ENCODE data around the gene NR1H2.

DNA sequence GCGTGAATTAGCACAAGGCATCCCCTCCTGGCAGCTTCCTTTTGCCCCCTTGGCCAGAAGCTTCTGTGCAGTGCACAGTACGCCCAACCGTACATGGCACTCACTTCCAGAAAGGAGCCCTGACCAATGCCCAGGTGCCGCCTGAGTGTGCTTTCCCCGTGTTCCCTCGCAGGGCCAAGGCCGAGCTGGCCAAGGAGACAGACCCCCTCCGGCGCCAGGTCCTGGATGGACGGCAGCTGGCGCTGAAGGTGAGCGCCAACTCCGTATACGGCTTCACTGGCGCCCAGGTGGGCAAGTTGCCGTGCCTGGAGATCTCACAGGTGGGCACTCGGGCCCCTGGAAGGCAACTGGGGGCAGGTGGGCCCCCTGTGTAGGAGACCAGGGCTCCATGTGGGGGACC lies 33.1 kb downstream of the NR1H2 start:
- TF ChIP-seq POLR2A (IDR thresholded peaks at IDR 0.05; ENCODE audit: low read depth, low read length) (no peak), POLR2AphosphoS5 (IDR thresholded peaks at IDR 0.05; ENCODE audit: low read depth, low read length) (no peak), TAF1 (IDR thresholded peaks at IDR 0.05; ENCODE audit: borderline replicate concordance, low read depth, low read length) (no peak)

Data from GM12892 (cell line).